Keratinocyte (primary cell): ENCODE results near the gene MSRB1. TPM values are rescaled to one million over a fixed set of nuclear protein-coding genes. Genes with fewer than 3 reads are reported as not detected.
A peak's percentile ranks its signal among the peaks of the same experiment; 100 is the strongest.

ENCODE experiments used
- DNase-seq: peaks from one replicate; pipeline ENCODE4 v3.0.0-alpha.2; 2011; ENCODE audit warnings: low read depth, missing footprints, low spot score
- FAIRE-seq: peaks from 2 replicates; lab custom pipeline; 2011; peaks lifted over from hg19 to GRCh38; lab: Jason Lieb, UNC
- H2AFZ ChIP-seq: 2 replicates; pipeline ENCODE4 v1.6.0; 2012; ENCODE audit warnings: low read length, control low read depth, inconsistent platforms; ENCODE audit not compliant: control insufficient read depth
- H3K27ac ChIP-seq: 2 replicates; pipeline ENCODE4 v1.5.1; 2011; ENCODE audit warnings: low read length; ENCODE audit not compliant: control insufficient read depth, insufficient read depth
- H3K27me3 ChIP-seq: 3 replicates; pipeline ENCODE4 v1.6.0; 2011; ENCODE audit warnings: low read length; ENCODE audit not compliant: control insufficient read depth, insufficient read depth; ENCODE audit errors: extremely low read depth
- H3K36me3 ChIP-seq, 2 experiments: 2 replicates in 1 of 2; 3 replicates in 1 of 2; pipeline ENCODE4 v1.5.1; 2011; ENCODE audit warnings: low read length in 2 of 2, mild to moderate bottlenecking in 1 of 2; ENCODE audit not compliant: control insufficient read depth in 2 of 2, insufficient read depth in 2 of 2; ENCODE audit errors: extremely low read depth in 1 of 2
- H3K4me1 ChIP-seq: 3 replicates; pipeline ENCODE4 v1.5.1; 2011; ENCODE audit warnings: low read length; ENCODE audit not compliant: control insufficient read depth, insufficient read depth; ENCODE audit errors: extremely low read depth
- H3K4me2 ChIP-seq: 3 replicates; pipeline ENCODE4 v1.6.0; 2011; ENCODE audit warnings: low read depth, low read length; ENCODE audit not compliant: control insufficient read depth, insufficient read depth; ENCODE audit errors: extremely low read depth
- H3K4me3 ChIP-seq, 3 experiments: fragments of 200-600 bp in 1 of 3; sonication (generic) in 1 of 3; 2 replicates in 2 of 3; 3 replicates in 1 of 3; pipeline ENCODE4 v1.5.1; 2011 to 2016; ENCODE audit warnings: low read length in 3 of 3, mild to moderate bottlenecking in 3 of 3, control low read depth in 2 of 3, inconsistent platforms in 1 of 3, low read depth in 1 of 3, mixed read lengths in 1 of 3, mixed run types in 1 of 3, moderate library complexity in 1 of 3; ENCODE audit not compliant: control insufficient read depth in 2 of 3, insufficient read depth in 2 of 3; ENCODE audit errors: extremely low read depth in 1 of 3
- H3K79me2 ChIP-seq: 2 replicates; pipeline ENCODE4 v1.6.0; 2012; ENCODE audit warnings: low read length; ENCODE audit not compliant: control insufficient read depth, insufficient read depth
- H3K9ac ChIP-seq: 3 replicates; pipeline ENCODE4 v1.6.0; 2011; ENCODE audit warnings: low read length; ENCODE audit not compliant: control insufficient read depth, insufficient read depth; ENCODE audit errors: extremely low read depth
- H3K9me1 ChIP-seq: 3 replicates; pipeline ENCODE4 v1.6.0; 2011; ENCODE audit warnings: low read length; ENCODE audit not compliant: control insufficient read depth, insufficient read depth; ENCODE audit errors: extremely low read depth
- H3K9me3 ChIP-seq: 2 replicates; pipeline ENCODE4 v1.5.1; 2012; ENCODE audit warnings: low read depth, low read length; ENCODE audit not compliant: control insufficient read depth
- H4K20me1 ChIP-seq: 3 replicates; pipeline ENCODE4 v1.6.0; 2011; ENCODE audit warnings: low read length; ENCODE audit not compliant: control insufficient read depth, insufficient read depth; ENCODE audit errors: extremely low read depth
- EZH2 ChIP-seq: IDR thresholded peaks from one replicate; pipeline ENCODE4 v1.6.1; 2012; ENCODE audit warnings: inconsistent platforms, mild to moderate bottlenecking, low read length, moderate library complexity
- dilution Hi-C: fragments of 300-500 bp; cut with MboI; formaldehyde crosslinking; loops from one replicate; pipeline ENCODE4 v1.7.0; 2020; ENCODE audit warnings: low sequenced_read_pairs; ENCODE audit not compliant: extremely low pct_ligation_motif_present
- polyA plus RNA-seq, 5 experiments: library from polyadenylated mRNA; depleted of rRNA in 3 of 5; stranded (reverse) in 3 of 5; stranded (forward) in 1 of 5; unstranded in 1 of 5; fragments of >200 nt; gene quantifications; 1 replicate in 1 of 5; 2 replicates in 3 of 5; 3 replicates in 1 of 5; pipeline versions ENCODE4 v1.2.1 to v1.2.3, GENCODE V29; 2011 to 2012; ENCODE audit warnings: missing spikeins in 2 of 5, low read depth in 1 of 5, low replicate concordance in 1 of 5
- TF ChIP-seq, protein P1 (sequence below), 3 experiments: IDR thresholded peaks in 1 of 3; conservative IDR thresholded peaks in 1 of 3; optimal IDR thresholded peaks in 1 of 3; 2 replicates in 2 of 3; 3 replicates in 1 of 3; pipeline versions ENCODE3 to v1.5.1; 2011; ENCODE audit warnings: low read length in 3 of 3, mild to moderate bottlenecking in 3 of 3, moderate library complexity in 2 of 3, control low read depth in 1 of 3, inconsistent platforms in 1 of 3; ENCODE audit not compliant: insufficient read depth in 2 of 3; ENCODE audit errors: extremely low read depth in 1 of 3

The MSRB1 gene
- polyA plus RNA-seq, 1 donor (not counting 4 experiments of a cell fraction or from before 2014, with no cell fraction given) = 25.2 TPM

- Histone ChIP-seq H3K9ac (peak overlapping the region; percentile 85), H3K9me3 (no peaks in the 10 kb centered on the region), H3K9me1 (peaks cover 3% of the 10 kb centered on the region), H3K4me3 (peak overlapping the region; percentile 69 to 85 (median 79)), H2AFZ (no peak overlapping the region), H3K36me3 (peaks cover 17 to 31% of the 10 kb centered on the region in 2 experiments), H3K4me2 (peak overlapping the region; percentile 99), H3K27me3 (no peaks in the 10 kb centered on the region), H3K27ac (peak overlapping the region; percentile 88), H3K4me1 (peaks cover 32% of the 10 kb centered on the region), H3K79me2 (peaks cover 48% of the 10 kb centered on the region), H4K20me1 (peaks cover 26% of the 10 kb centered on the region)
- TF ChIP-seq EZH2 = no peak
- TF ChIP-seq, protein P1, sequence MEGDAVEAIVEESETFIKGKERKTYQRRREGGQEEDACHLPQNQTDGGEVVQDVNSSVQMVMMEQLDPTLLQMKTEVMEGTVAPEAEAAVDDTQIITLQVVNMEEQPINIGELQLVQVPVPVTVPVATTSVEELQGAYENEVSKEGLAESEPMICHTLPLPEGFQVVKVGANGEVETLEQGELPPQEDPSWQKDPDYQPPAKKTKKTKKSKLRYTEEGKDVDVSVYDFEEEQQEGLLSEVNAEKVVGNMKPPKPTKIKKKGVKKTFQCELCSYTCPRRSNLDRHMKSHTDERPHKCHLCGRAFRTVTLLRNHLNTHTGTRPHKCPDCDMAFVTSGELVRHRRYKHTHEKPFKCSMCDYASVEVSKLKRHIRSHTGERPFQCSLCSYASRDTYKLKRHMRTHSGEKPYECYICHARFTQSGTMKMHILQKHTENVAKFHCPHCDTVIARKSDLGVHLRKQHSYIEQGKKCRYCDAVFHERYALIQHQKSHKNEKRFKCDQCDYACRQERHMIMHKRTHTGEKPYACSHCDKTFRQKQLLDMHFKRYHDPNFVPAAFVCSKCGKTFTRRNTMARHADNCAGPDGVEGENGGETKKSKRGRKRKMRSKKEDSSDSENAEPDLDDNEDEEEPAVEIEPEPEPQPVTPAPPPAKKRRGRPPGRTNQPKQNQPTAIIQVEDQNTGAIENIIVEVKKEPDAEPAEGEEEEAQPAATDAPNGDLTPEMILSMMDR (optimal IDR thresholded peaks at IDR 0.05 in 1 of 3, IDR thresholded peaks at IDR 0.05 in 1 of 3, conservative IDR thresholded peaks at IDR 0.05 in 1 of 3; ENCODE audit: extremely low read depth in 1 of 3, insufficient read depth in 2 of 3, low read length in 3 of 3) = no peak
- FAIRE-seq (no peak), DNase-seq (no peak)
- dilution Hi-C loops = no loop called here
Observed at GRCh38 chr16:1965396-1966001, 22.5 kb upstream of the MSRB1 start.

DNA sequence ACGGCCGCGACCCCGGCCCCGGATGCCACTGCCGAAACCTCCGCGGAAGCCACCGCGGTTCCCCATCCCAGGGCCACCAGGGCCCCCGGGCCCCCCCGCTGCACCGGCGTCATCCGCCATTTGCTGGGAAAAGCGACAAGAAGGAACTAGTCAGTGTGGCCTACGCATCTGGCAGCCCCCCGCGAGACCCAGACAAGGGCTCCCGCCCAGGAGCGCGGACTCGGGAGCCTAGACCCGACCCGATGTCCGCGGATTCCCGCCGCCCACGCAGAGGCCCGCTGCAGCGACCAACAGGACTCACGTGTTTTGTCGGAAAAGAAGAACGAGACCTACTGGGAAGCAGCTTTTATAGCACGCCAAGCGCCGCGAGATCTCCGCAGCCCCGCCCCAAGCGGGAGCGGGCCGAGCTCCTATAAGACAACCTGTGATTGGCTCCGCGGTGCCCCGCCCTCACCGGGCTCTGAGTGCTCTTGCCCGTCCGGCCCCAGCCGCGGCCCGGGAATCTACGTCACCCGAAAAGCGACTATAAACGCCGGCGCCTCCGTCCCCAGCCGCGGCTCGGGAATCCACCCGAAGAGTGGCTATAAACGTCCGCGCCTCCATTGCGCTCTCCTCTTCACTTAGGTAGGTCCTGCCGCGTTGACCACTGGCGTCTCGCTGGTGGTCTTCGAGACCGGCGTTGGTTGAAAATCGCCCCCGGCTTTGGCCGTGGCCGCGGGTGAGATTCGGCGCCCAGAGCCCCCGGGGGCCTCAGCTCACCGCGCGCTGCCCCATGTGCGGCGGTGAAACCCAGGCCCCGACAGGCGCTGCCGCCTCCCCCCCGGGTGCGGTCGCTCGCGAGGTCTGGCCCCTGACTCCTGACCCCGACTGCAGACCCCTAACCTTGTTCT, 21.8 kb upstream of the MSRB1 start, which contains the start of gene RPS2:
TSS of gene RPS2 (minus strand) at position 321 of the 890 bp plus-strand sequence. CDS start at position 120, 201 bp downstream.
- Histone ChIP-seq H3K9me3 (no peaks in the 10 kb centered on the region), H2AFZ (peak within 1 kb of the TSS; percentile 36), H3K4me2 (peak within 1 kb of the TSS; percentile 99), H3K27ac (peak within 1 kb of the TSS; percentile 88), H3K4me3 (peak within 1 kb of the TSS; percentile 69 to 85 (median 79)), H3K79me2 (peaks cover 55% of the 10 kb centered on the region), H3K4me1 (peaks cover 34% of the 10 kb centered on the region), H3K9ac (peak within 1 kb of the TSS; percentile 85), H3K27me3 (no peaks in the 10 kb centered on the region), H3K9me1 (peaks cover 3% of the 10 kb centered on the region), H4K20me1 (peaks cover 28% of the 10 kb centered on the region), H3K36me3 (peaks cover 17 to 31% of the 10 kb centered on the region in 2 experiments)
- TF ChIP-seq, protein P1 (optimal IDR thresholded peaks at IDR 0.05 in 1 of 3, IDR thresholded peaks at IDR 0.05 in 1 of 3, conservative IDR thresholded peaks at IDR 0.05 in 1 of 3; ENCODE audit: extremely low read depth in 1 of 3, insufficient read depth in 2 of 3, low read length in 3 of 3) = no peak
- no peak for TF ChIP-seq EZH2
- dilution Hi-C loops = no loop called here
- DNase-seq (peak; percentile 98), FAIRE-seq (no peak)
